Gastroesophageal sphincter (tissue), 4 donors: ENCODE measurements around the gene NTMT1. TPM values are rescaled to one million over a fixed set of nuclear protein-coding genes. Genes with fewer than 3 reads are reported as not detected.

ENCODE experiments used
- ATAC-seq: fragments of 150-250 bp; one replicate; pipeline ENCODE4 v1.9.1; 2016; ENCODE audit warnings: mild to moderate bottlenecking, moderate library complexity
- H3K27ac ChIP-seq, 4 donors: fragments of 200-600 bp; sonication (generic) in 3 of 4; 1 replicate in 3 of 4; 2 replicates in 1 of 4; pipeline ENCODE4 v1.5.1; 2016 to 2019
- H3K27me3 ChIP-seq: fragments of 200-600 bp; sonication (generic); one replicate; pipeline ENCODE4 v1.5.1; 2019
- H3K36me3 ChIP-seq, 2 donors: fragments of 200-600 bp; sonication (generic); one replicate each; pipeline ENCODE4 v1.5.1; 2019; ENCODE audit warnings: control low read depth in 1 of 2
- H3K4me1 ChIP-seq, 3 donors: fragments of 200-600 bp; sonication (generic); 1 replicate in 2 of 3; 2 replicates in 1 of 3; pipeline ENCODE4 v1.5.1; 2016 to 2019; ENCODE audit warnings: control low read depth in 2 of 3
- H3K4me3 ChIP-seq, 2 donors: fragments of 200-600 bp; sonication (generic); one replicate each; pipeline ENCODE4 v1.5.1; 2019; ENCODE audit warnings: mild to moderate bottlenecking in 1 of 2, moderate library complexity in 1 of 2
- H3K9me3 ChIP-seq, 3 donors: fragments of 200-600 bp; sonication (generic); one replicate each; pipeline ENCODE4 v1.5.1; 2017 to 2019; ENCODE audit warnings: control low read depth in 2 of 3
- CTCF ChIP-seq, 4 experiments: fragments of 200-600 bp in 2 of 4; fragments of 450-650 bp in 2 of 4; sonication (generic) in 1 of 4; IDR thresholded peaks; one replicate each; pipeline ENCODE4 v1.5.1; 2017 to 2019; ENCODE audit warnings: antibody characterized with exemption in 4 of 4, mild to moderate bottlenecking in 2 of 4, moderate library complexity in 2 of 4
- EP300 ChIP-seq: sonication (generic); formaldehyde crosslinking; IDR thresholded peaks from one replicate; pipeline ENCODE4 v1.6.1; 2017; ENCODE audit warnings: antibody characterized with exemption, mild to moderate bottlenecking
- POLR2A ChIP-seq, 2 donors: fragments of 450-650 bp; IDR thresholded peaks; one replicate each; pipeline ENCODE4 v1.6.1; 2017; ENCODE audit warnings: antibody characterized with exemption in 2 of 2, mild to moderate bottlenecking in 2 of 2, moderate library complexity in 1 of 2
- POLR2AphosphoS5 ChIP-seq: sonication (generic); formaldehyde crosslinking; IDR thresholded peaks from one replicate; pipeline ENCODE4 v1.6.1; 2017; ENCODE audit warnings: antibody characterized with exemption
- WGBS, 2 donors: methylation state at CpG; one replicate each; pipeline ENCODE4 v1.1.5; 2018; ENCODE audit warnings: low coverage in 1 of 2; 5-methylcytosine and 5-hydroxymethylcytosine counted together
- total RNA-seq, 4 donors: library from RNA; depleted of rRNA; stranded (reverse); fragments of >200 nt; gene quantifications; one replicate each; pipeline ENCODE4 v1.1.0, GENCODE V29; 2016

Gene NTMT1
- total RNA-seq, 4 donors from 2014 or later: 12.8 to 24.0 (median 21.8) TPM

- TF ChIP-seq EP300 (no peak), CTCF (IDR thresholded peaks at IDR 0.05) (no peak), POLR2AphosphoS5 (no peak), POLR2A (IDR thresholded peaks at IDR 0.05) (no peak)
Measured at GRCh38 chr9:129674229-129674628, 48.3 kb downstream of the NTMT1 start.

GRCh38 chr9:129675620-129676019 lies 49.7 kb downstream of the NTMT1 start:
- ATAC-seq: no peak
- H3K4me3 ChIP-seq: no peak overlapping the region
- TF ChIP-seq EP300 (no peak), POLR2AphosphoS5 (no peak), POLR2A (IDR thresholded peaks at IDR 0.05) (no peak), CTCF (IDR thresholded peaks at IDR 0.05) (no peak)
- H3K27me3 ChIP-seq: peaks cover 33% of the 10 kb centered on the region
- H3K9me3 ChIP-seq: no peaks in the 10 kb centered on the region
- H3K4me1 ChIP-seq: peaks cover 0 to 10% (median 0%) of the 10 kb centered on the region in 3 donors
- WGBS, 2 donors: 20 to 80% methylated on average over 3 to 14 of the region's 27 CpGs
- H3K36me3 ChIP-seq: no peaks in the 10 kb centered on the region
- H3K27ac ChIP-seq: peak overlapping the region in 1 of 4 donors; percentile 21

More at GRCh38 chr9:129674229-129674628, 48.3 kb downstream of the NTMT1 start:
- no peaks in the 10 kb centered on the region for H3K36me3 ChIP-seq
- peaks cover 0 to 10% (median 0%) of the 10 kb centered on the region in 3 donors for H3K4me1 ChIP-seq
- no peak overlapping the region for H3K4me3 ChIP-seq
- 51 to 85% methylated on average over 2 to 4 of the region's 7 CpGs for WGBS, 2 donors
- no peaks in the 10 kb centered on the region for H3K9me3 ChIP-seq
- H3K27me3 ChIP-seq: peaks cover 29% of the 10 kb centered on the region
- H3K27ac ChIP-seq: no peak overlapping the region
- ATAC-seq: no peak

GRCh38 chr9:129676287-129676686 lies 50.3 kb downstream of the NTMT1 start:
- TF ChIP-seq POLR2A (IDR thresholded peaks at IDR 0.05) (no peak), EP300 (no peak), POLR2AphosphoS5 (no peak), CTCF (IDR thresholded peaks at IDR 0.05) (no peak)
- 40% methylated on average over 1 of the region's 4 CpGs; no CpG with 5 or more reads in 1 of the 2 donors for WGBS, 2 donors
- H3K36me3 ChIP-seq: no peaks in the 10 kb centered on the region
- H3K4me1 ChIP-seq: peaks cover 0 to 10% (median 0%) of the 10 kb centered on the region in 3 donors
- H3K4me3 ChIP-seq: no peak overlapping the region
- H3K27me3 ChIP-seq: peaks cover 33% of the 10 kb centered on the region
- no peaks in the 10 kb centered on the region for H3K9me3 ChIP-seq
- ATAC-seq: no peak
- H3K27ac ChIP-seq: no peak overlapping the region

GRCh38 chr9:129676975-129677374 lies 51.0 kb downstream of the NTMT1 start:
- 72 to 85% methylated on average over 2 to 3 of the region's 12 CpGs for WGBS, 2 donors
- H3K36me3 ChIP-seq: no peaks in the 10 kb centered on the region
- TF ChIP-seq EP300: no peak
- no peak for TF ChIP-seq POLR2A (IDR thresholded peaks at IDR 0.05)
- TF ChIP-seq CTCF (IDR thresholded peaks at IDR 0.05): no peak
- no peak for TF ChIP-seq POLR2AphosphoS5
- H3K27ac ChIP-seq: peak overlapping the region in 2 of 4 donors; percentile 12 to 43
- peak; percentile 43 for ATAC-seq
- no peak overlapping the region for H3K4me3 ChIP-seq
- H3K4me1 ChIP-seq: peaks cover 0 to 10% (median 0%) of the 10 kb centered on the region in 3 donors
- peaks cover 36% of the 10 kb centered on the region for H3K27me3 ChIP-seq
- H3K9me3 ChIP-seq: no peaks in the 10 kb centered on the region

DNA sequence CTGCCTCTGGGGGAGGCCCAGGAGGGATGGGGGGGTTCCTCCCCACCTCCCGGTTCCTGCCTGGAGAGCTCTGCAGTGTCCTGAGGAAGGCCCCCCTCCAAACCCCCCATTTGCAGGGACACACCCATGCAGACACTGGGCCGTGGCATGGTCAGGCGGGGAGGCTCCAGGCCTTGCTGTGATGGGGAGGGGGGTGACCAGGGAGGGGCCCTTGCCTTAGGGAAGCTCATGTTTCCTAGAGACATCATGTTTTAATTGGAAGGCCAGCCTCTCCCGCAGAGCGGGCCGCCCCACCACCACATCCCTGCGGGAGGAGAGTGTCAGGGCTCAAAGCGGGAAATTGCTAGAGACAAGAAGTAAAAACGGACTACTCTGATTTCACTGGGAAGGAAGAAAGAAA lies 51.5 kb downstream of the NTMT1 start:
- no peak overlapping the region for H3K4me3 ChIP-seq
- peaks cover 0 to 10% (median 0%) of the 10 kb centered on the region in 3 donors for H3K4me1 ChIP-seq
- H3K27ac ChIP-seq: peak overlapping the region in 2 of 4 donors; percentile 12 to 43
- WGBS, 2 donors: 63 to 66% methylated on average over 5 to 6 of the region's 9 CpGs
- peaks cover 40% of the 10 kb centered on the region for H3K27me3 ChIP-seq
- H3K36me3 ChIP-seq: no peaks in the 10 kb centered on the region
- no peaks in the 10 kb centered on the region for H3K9me3 ChIP-seq
- ATAC-seq: peak; percentile 23
- TF ChIP-seq POLR2AphosphoS5 (no peak), EP300 (no peak), POLR2A (IDR thresholded peaks at IDR 0.05) (no peak), CTCF (IDR thresholded peaks at IDR 0.05) (no peak)
